Ovary (tissue), 3 donors: ENCODE results near the gene UBB.

ENCODE experiments used
- CTCF ChIP-seq, 3 donors: fragments of 450-650 bp in 2 of 3; fragments of 200-600 bp in 1 of 3; IDR thresholded peaks; one replicate each; pipeline versions ENCODE4 v1.5.1 to v1.8.0; 2016 to 2022; ENCODE audit warnings: antibody characterized with exemption in 3 of 3, mild to moderate bottlenecking in 1 of 3
- POLR2A ChIP-seq: fragments of 450-650 bp; IDR thresholded peaks from one replicate; pipeline ENCODE4 v1.6.1; 2017; ENCODE audit warnings: antibody characterized with exemption, mild to moderate bottlenecking, moderate library complexity
- donor health status: DM: no; HTN: no; CAD: no.

GRCh38 chr17:16406742-16407674 lies 26.1 kb downstream of the UBB start:
- TF ChIP-seq POLR2A (no peak), CTCF (IDR thresholded peaks at IDR 0.05) (no peak)
